SK-N-SH (cell line): ENCODE data around the gene AHRR. TPM values are rescaled to one million over a fixed set of nuclear protein-coding genes. Genes with fewer than 3 reads are reported as not detected.
"Not testable (repeated sequence)": the region's sequence is repeated elsewhere in the genome, so short reads cannot be mapped to it uniquely, and the experiment has no call there.

ENCODE experiments used
- CTCF ChIA-PET: fragments of 300-600, 350-600 bp; formaldehyde crosslinking; extraction: SDS; loops from one replicate; lab custom pipeline; 2021; lab: Yijun Ruan, JAX
- POLR2A ChIA-PET: fragments of 350-600 bp; sonication (Branson Sonifier 250); formaldehyde crosslinking; extraction: SDS; loops from one replicate; lab custom pipeline; 2020; ENCODE audit warnings: antibody characterized with exemption, inconsistent platforms; lab: Yijun Ruan, JAX
- DNase-seq: peaks from one replicate; pipeline ENCODE4 v3.0.0; 2012
- H2AFZ ChIP-seq: fragments of 200-600 bp; sonication (generic); 2 replicates; pipeline ENCODE4 v1.8.1; 2016; ENCODE audit warnings: antibody characterized with exemption, mild to moderate bottlenecking, low read depth
- H3F3A ChIP-seq: fragments of 200-600 bp; sonication (generic); replicated peaks from 2 replicates; pipeline ENCODE3; 2016; ENCODE audit warnings: antibody characterized with exemption, mild to moderate bottlenecking; ENCODE audit not compliant: insufficient read depth
- H3K27ac ChIP-seq, 2 experiments: fragments of 200-500 bp in 1 of 2; fragments of 200-600 bp in 1 of 2; sonication (Bioruptor generic) in 1 of 2; sonication (generic), shearing (Covaris generic) in 1 of 2; 2 replicates each; pipeline versions ENCODE4 v1.5.1 to v1.6.1; 2014 to 2016; ENCODE audit warnings: low read depth in 2 of 2, inconsistent platforms in 1 of 2, low read length in 1 of 2, mild to moderate bottlenecking in 1 of 2, mixed read lengths in 1 of 2
- H3K27me3 ChIP-seq: fragments of 200-600 bp; sonication (generic), shearing (Covaris generic); 2 replicates; pipeline ENCODE4 v1.6.1; 2016; ENCODE audit warnings: mixed run types; ENCODE audit not compliant: insufficient read depth
- H3K36me3 ChIP-seq, 2 experiments: fragments of 200-500 bp in 1 of 2; fragments of 200-600 bp in 1 of 2; sonication (Bioruptor generic) in 1 of 2; sonication (generic) in 1 of 2; replicated peaks in 1 of 2; 2 replicates each; pipeline versions ENCODE3 to v1.5.1; 2014 to 2016; ENCODE audit warnings: low read length in 1 of 2, mild to moderate bottlenecking in 1 of 2; ENCODE audit not compliant: insufficient read depth in 2 of 2, control insufficient read depth in 1 of 2
- H3K4me1 ChIP-seq, 2 experiments: fragments of 200-500 bp in 1 of 2; fragments of 200-600 bp in 1 of 2; sonication (Bioruptor generic) in 1 of 2; sonication (generic), shearing (Covaris generic) in 1 of 2; 2 replicates each; pipeline versions ENCODE4 v1.5.1 to v1.6.1; 2014 to 2016; ENCODE audit warnings: low read depth in 1 of 2, low read length in 1 of 2, mixed run types in 1 of 2; ENCODE audit not compliant: insufficient read depth in 2 of 2, control insufficient read depth in 1 of 2
- H3K4me2 ChIP-seq: fragments of 200-600 bp; sonication (generic), shearing (Covaris generic); 2 replicates; pipeline ENCODE4 v1.6.1; 2017; ENCODE audit warnings: mixed run types
- H3K4me3 ChIP-seq, 2 experiments: fragments of 200-500 bp in 1 of 2; fragments of 200-600 bp in 1 of 2; sonication (Bioruptor generic) in 1 of 2; sonication (generic), shearing (Covaris generic) in 1 of 2; 2 replicates each; pipeline versions ENCODE4 v1.5.1 to v1.8.1; 2014 to 2016; ENCODE audit warnings: low read depth in 2 of 2, inconsistent platforms in 1 of 2, low read length in 1 of 2, mild to moderate bottlenecking in 1 of 2, mixed read lengths in 1 of 2, moderate library complexity in 1 of 2
- H3K79me2 ChIP-seq: fragments of 200-600 bp; sonication (generic); 2 replicates; pipeline ENCODE4 v1.8.1; 2017; ENCODE audit warnings: mild to moderate bottlenecking; ENCODE audit not compliant: insufficient read depth
- H3K9ac ChIP-seq: fragments of 200-600 bp; sonication (generic); 2 replicates; pipeline ENCODE4 v1.6.1; 2017; ENCODE audit warnings: mixed run types
- H3K9me2 ChIP-seq: fragments of 200-600 bp; sonication (generic); 2 replicates; pipeline ENCODE4 v1.6.1; 2017; ENCODE audit warnings: mixed run types
- H3K9me3 ChIP-seq: fragments of 200-600 bp; sonication (generic); 2 replicates; pipeline ENCODE4 v1.6.1; 2017; ENCODE audit warnings: mixed run types, mild to moderate bottlenecking, moderate library complexity
- H4K20me1 ChIP-seq: fragments of 200-600 bp; sonication (generic); 2 replicates; pipeline ENCODE4 v1.6.1; 2017; ENCODE audit warnings: mild to moderate bottlenecking, mixed run types; ENCODE audit not compliant: insufficient read depth
- FOXJ3 ChIP-seq: sonication (generic); formaldehyde crosslinking; IDR thresholded peaks from 2 replicates; pipeline ENCODE4 v1.5.1; 2020; ENCODE audit warnings: mild to moderate bottlenecking, missing genetic modification reagents
- FOXM1 ChIP-seq: IDR thresholded peaks from 2 replicates; pipeline ENCODE4 v1.4.0; 2012; ENCODE audit warnings: low read depth, mild to moderate bottlenecking
- IRF3 ChIP-seq: fragments of 150-350 bp; IDR thresholded peaks from 2 replicates; pipeline ENCODE4 v1.6.1; 2016; ENCODE audit warnings: mild to moderate bottlenecking, low read depth, low read length
- MXI1 ChIP-seq: IDR thresholded peaks from 2 replicates; pipeline ENCODE4 v1.6.1; 2012; ENCODE audit warnings: mild to moderate bottlenecking, low read depth, low read length, improper control_type of control experiment
- NRF1 ChIP-seq: IDR thresholded peaks from 2 replicates; pipeline ENCODE4 v1.6.1; 2012; ENCODE audit warnings: low read depth, mild to moderate bottlenecking, low read length
- POLR2AphosphoS5 ChIP-seq: IDR thresholded peaks from 2 replicates; pipeline ENCODE4 v1.6.1; 2012; ENCODE audit warnings: low read depth, low read length
- RCOR1 ChIP-seq: fragments of 150-350 bp; IDR thresholded peaks from 2 replicates; pipeline ENCODE4 v1.6.1; 2017; ENCODE audit warnings: antibody characterized with exemption, low read length
- SIN3A ChIP-seq: IDR thresholded peaks from 2 replicates; pipeline ENCODE4 v1.6.1; 2012; ENCODE audit warnings: low read depth, mild to moderate bottlenecking, low read length, moderate library complexity, borderline replicate concordance
- SMC3 ChIP-seq: IDR thresholded peaks from 2 replicates; pipeline ENCODE4 v1.6.1; 2012; ENCODE audit warnings: low read depth, low read length, improper control_type of control experiment
- TAF1 ChIP-seq: IDR thresholded peaks from 2 replicates; pipeline ENCODE4 v1.6.1; 2012; ENCODE audit warnings: low read depth, mild to moderate bottlenecking, low read length, moderate library complexity, borderline replicate concordance
- TCF12 ChIP-seq: IDR thresholded peaks from 2 replicates; pipeline ENCODE4 v1.4.0; 2012
- WGBS: methylation state at CpG from one replicate; pipeline ENCODE4 v1.1.6; 2017; ENCODE audit warnings: low lambda C conversion rate; 5-methylcytosine and 5-hydroxymethylcytosine counted together
- polyA plus RNA-seq, 3 experiments: library from polyadenylated mRNA; depleted of rRNA; stranded (reverse); fragments of >200 nt; gene quantifications; 2 replicates each; pipeline ENCODE4 v1.2.3, GENCODE V29; 2012
- TF ChIP-seq, protein P1 (sequence below): fragments of 150-350 bp; IDR thresholded peaks from 2 replicates; pipeline ENCODE4 v1.6.1; 2017; ENCODE audit warnings: antibody characterized with exemption, low read length, low read depth, borderline replicate concordance

AHRR gene
- polyA plus RNA-seq, 1 of the 3 experiments (the other 2 are of a cell fraction): 0.71 TPM

DNA sequence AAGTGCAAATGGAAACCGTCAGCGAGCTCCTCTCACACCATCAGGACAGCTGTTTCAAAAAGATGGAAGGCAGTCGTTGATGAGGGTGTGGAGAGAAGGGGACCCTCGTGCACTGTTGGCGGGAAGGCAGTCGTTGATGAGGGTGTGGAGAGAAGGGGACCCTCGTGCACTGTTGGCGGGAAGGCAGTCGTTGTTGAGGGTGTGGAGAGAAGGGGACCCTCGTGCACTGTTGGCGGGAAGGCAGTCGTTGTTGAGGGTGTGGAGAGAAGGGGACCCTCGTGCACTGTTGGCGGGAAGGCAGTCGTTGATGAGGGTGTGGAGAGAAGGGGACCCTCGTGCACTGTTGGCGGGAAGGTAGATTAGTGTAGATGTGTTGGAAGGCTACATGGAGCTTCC lies 80.7 kb downstream of the AHRR start:
- H3F3A ChIP-seq, H3K9me3 ChIP-seq, CTCF ChIA-PET, H3K9ac ChIP-seq, DNase-seq, H2AFZ ChIP-seq, H4K20me1 ChIP-seq, POLR2A ChIA-PET, H3K4me3 ChIP-seq, H3K9me2 ChIP-seq, H3K27me3 ChIP-seq, H3K79me2 ChIP-seq, H3K4me1 ChIP-seq, H3K4me2 ChIP-seq, H3K36me3 ChIP-seq, H3K27ac ChIP-seq: not testable (repeated sequence)
- WGBS: 72% methylated on average over 17 of the region's 17 CpGs

DNA sequence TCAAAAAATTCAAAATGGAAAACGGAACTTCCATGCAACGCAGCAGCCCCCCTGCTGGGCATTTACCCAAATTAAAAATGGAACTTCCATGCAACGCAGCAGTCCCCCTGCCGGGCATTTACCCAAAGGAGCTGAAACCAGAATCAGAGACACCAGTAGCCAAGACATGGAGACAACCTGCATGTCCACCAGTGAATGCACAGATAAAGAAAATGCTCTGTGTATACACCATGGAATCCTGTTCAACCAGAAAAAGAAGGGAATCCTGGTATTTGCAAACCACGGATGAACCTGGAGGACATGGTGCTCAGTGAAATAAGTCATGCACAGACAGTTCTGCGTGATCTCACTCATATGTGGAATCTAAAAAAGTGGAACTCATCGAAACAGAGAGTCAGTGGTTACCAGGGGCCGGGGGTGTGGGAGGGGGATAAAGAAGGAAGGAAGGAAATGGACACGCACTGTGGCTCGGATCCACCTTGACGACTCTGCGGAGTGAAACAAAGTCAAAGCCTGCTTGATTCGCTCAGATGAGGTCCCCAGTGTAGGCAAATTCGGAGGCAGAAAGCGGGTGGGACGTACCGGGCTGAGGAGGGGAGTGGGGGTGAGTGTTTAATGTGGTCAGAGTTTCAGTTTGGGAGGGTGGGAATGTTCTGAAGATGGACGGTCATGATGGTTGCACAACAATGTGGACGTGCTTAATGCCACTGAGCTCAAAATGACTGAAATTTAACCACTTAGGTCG lies 81.3 kb downstream of the AHRR start:
- no peaks in the 10 kb centered on the region for H3K9me2 ChIP-seq
- H3K4me1 ChIP-seq: peaks cover 0 to 4% of the 10 kb centered on the region in 2 experiments; a peak in 2 of 4 replicates
- H3K9me3 ChIP-seq: no peaks in the 10 kb centered on the region
- H3K27ac ChIP-seq: no peak overlapping the region
- H3K4me2 ChIP-seq: no peak overlapping the region
- no peaks in the 10 kb centered on the region for H4K20me1 ChIP-seq
- no peaks in the 10 kb centered on the region for H3K79me2 ChIP-seq
- no peaks in the 10 kb centered on the region for H3F3A ChIP-seq
- no peaks in the 10 kb centered on the region for H3K36me3 ChIP-seq
- WGBS: 72% methylated on average over 19 of the region's 20 CpGs
- H3K9ac ChIP-seq: no peak overlapping the region
- no peak for DNase-seq
- no peaks in the 10 kb centered on the region; the same call in 1 of the 2 replicates for H3K27me3 ChIP-seq
- ChIA-PET CTCF (no interaction called here), POLR2A (no interaction called here)
- H2AFZ ChIP-seq: no peak overlapping the region
- H3K4me3 ChIP-seq: no peak overlapping the region
- no peak for TF ChIP-seq FOXM1
- TF ChIP-seq, protein P1, sequence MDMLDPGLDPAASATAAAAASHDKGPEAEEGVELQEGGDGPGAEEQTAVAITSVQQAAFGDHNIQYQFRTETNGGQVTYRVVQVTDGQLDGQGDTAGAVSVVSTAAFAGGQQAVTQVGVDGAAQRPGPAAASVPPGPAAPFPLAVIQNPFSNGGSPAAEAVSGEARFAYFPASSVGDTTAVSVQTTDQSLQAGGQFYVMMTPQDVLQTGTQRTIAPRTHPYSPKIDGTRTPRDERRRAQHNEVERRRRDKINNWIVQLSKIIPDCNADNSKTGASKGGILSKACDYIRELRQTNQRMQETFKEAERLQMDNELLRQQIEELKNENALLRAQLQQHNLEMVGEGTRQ: no peak
- no peak for TF ChIP-seq SIN3A
- TF ChIP-seq NRF1: no peak
- no peak for TF ChIP-seq SMC3
- no peak for TF ChIP-seq TAF1
- TF ChIP-seq MXI1: no peak
- no peak for TF ChIP-seq IRF3
- TF ChIP-seq TCF12: no peak
- TF ChIP-seq RCOR1: no peak
- TF ChIP-seq POLR2AphosphoS5: no peak
- TF ChIP-seq FOXJ3 (CRISPR knock-in tag): no peak
- TF ChIP-seq, all 33 proteins: peak for 0
